ENCODE measurements around the gene PTPN23.

The PTPN23 gene

DNA sequence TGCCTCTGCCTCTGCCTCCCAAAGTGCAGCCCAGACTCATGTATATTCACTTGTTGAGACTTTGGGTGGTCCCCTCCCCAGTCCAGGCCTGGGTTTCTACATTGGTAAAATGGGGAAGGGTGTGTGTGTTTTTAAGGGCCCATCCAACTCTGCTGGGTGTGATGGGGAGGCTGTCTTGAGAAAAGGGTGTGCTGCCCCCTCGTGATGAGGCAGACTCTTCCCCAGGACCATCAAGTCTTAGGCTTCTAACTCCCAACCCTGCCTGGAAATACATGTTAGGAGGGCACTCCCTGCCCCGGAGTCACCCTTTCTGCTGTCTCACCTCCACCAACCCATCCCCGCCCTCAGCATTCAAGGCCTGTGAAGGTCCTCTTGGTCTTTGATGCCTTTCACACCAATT, 4.4 kb upstream of the PTPN23 start:
- no peak for DNase-seq

DNA sequence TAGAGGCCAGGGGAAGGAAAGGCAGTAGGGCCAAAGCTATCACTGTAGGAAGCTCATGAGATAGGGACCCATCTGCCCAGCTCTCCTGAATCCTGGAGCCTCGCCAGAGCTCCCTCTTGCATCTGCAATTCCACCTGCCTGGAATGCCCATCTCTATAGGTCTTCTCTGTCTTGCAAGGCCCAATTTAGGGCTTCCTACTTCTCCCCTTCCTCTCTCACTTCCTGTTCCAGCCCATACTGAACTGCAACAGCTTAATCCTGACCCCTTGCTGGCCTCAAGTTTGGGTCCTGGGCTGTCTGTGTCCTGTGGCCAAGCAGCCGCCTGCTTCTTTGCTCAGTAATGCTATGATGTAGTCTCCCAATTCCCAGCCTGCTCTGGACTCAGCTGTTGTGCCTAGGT, 3.6 kb upstream of the PTPN23 start:
- no peak for DNase-seq

- DNase-seq, result no peak
These were observed 2.0 kb upstream of the PTPN23 start for GRCh38 chr3:47378869-47379268.

GRCh38 chr3:47379411-47379899, 1.4 kb upstream of the PTPN23 start:
- no peak for DNase-seq

DNA sequence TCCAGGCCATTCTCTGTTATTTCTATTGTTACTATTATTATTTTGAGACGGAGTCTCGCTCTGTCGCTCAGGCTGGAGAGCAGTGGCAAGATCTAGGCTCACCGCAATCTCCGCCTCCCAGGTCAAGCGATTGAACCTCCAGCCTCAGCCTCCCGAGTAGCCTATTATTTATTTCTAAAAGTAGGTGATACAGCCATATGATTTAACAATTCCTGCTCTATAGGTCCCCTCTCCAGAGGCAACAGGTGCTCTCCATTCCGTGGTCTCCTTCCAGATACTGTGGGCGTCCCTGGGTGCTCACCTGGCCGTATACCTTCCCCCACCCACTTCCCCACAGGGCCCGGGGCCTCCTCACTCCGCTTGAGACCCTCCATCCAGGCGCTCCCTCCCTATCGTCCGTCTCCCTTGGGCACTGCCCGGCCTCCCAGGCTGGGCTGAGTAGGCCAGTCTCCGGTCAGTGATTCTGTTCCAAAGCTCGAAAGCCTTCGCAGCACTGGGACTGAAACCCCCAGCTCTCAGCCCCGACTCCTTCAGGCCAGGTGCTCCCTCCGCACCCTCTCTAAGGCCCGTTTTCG, 708 bp upstream of the PTPN23 start:
- DNase-seq, result no peak

- peak; percentile 90 for DNase-seq
These were observed 716 bp downstream of the PTPN23 start for GRCh38 chr3:47381317-47382157.

DNA sequence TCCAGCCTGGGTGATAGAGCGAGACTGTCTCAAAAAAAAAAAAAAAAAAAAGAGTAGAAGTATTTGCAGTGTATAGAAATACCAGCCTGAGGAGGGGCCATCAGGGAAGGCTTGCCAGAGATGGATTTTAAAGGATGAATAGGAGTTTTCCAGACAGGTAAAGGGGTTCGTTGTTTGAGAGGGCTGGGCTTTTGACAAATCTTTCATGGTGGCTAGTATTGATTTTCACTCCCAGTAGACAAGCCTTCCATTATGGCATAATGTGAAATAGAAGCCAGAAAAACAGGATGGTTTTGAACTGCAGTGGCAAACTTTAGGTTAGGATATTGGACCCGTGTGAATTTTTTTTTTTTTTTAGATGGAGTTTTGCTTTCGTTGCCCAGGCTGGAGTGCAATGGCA, 3.6 kb downstream of the PTPN23 start:
- no peak for DNase-seq

- DNase-seq, result no peak
These were observed 4.2 kb downstream of the PTPN23 start for GRCh38 chr3:47385007-47385406.

- DNase-seq, result no peak
These were observed 5.0 kb downstream of the PTPN23 start for GRCh38 chr3:47385796-47386195.

DNA sequence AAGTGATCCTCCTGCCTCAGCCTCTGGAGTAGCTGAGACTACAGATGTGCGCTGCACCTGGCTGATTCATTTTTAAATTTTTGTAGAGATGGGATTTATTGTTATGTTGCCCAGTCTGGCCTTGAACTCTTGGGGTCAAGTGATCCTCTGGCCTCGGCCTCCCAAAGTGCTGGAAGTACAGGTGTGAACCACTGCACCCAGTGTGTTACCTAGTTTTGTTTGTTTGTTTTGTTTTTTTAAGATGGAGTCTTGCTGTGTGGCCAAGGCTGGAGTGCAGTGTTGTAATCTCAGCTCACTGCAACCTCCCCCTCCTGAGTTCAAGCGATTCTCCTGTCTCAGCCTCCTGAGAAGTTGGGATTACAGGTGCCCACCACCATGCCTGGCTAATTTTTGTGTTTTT, 12.1 kb downstream of the PTPN23 start:
- DNase-seq, result no peak

- no peak for DNase-seq
These were observed 13.5 kb downstream of the PTPN23 start for GRCh38 chr3:47394140-47394870.

GRCh38 chr3:47394881-47395280, 14.1 kb downstream of the PTPN23 start:
- DNase-seq, result no peak

DNA sequence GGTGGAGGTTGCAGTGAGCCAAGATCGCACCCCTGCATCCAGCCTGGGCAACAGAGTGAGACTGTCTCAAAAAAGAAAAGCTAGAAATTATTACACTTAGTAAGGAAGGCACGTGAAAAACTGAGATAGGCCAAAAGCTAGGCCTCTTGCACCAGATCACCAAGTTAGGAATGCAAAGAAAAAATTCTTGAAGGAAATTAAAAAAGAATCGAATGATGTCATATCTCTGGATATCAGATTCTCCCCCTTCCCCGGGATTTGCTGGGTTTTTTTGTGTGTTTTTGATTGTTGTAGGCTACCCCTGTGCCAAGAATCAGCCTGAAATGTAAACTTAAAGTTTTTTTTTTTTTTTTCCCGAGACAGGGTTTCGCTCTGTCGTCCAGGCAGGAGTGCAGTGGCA, 17.4 kb downstream of the PTPN23 start:
- no peak for DNase-seq

DNA sequence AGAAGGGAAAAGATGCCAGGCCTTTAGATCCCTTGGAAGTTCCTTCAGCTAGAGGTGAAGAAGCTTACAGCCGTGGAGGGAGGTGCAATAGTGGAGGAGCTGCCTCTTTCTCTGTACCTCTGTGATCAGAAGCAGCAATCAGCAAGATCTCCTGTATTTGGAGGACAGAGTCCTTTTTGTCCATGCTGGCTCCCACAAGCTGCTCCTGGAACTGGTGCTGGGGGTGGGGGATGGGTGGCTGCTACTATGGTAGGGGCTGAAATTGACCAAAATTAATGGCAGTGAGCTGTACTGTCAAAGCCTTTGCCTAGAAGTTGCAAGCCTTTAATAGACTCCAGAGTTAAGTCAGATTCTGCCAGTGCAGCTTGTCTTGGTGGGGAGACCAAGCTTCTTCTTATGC, 18.2 kb downstream of the PTPN23 start:
- no peak for DNase-seq

- no peak for DNase-seq
These were observed 18.9 kb downstream of the PTPN23 start for GRCh38 chr3:47399531-47400270.

DNA sequence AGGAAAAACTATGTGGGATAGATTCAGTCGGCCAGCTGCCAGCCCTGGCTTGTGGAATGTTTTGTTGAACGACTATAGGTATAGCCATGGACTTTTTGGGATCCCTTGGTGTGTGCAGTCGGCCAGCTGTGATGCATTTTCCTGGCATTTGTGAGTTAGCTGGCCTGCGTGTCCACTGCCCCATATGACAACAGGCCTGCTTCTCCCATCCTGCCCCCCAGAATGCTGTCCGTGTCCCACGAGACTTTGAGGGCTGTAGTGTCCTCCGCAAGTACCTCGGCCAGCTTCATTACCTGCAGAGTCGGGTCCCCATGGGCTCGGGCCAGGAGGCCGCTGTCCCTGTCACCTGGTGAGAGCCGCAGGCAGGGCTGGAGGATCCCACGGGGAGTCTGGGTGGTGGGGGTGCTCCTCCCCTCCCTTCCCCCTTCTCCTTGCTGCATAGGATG, 23.6 kb downstream of the PTPN23 start:
- DNase-seq, result no peak

DNA sequence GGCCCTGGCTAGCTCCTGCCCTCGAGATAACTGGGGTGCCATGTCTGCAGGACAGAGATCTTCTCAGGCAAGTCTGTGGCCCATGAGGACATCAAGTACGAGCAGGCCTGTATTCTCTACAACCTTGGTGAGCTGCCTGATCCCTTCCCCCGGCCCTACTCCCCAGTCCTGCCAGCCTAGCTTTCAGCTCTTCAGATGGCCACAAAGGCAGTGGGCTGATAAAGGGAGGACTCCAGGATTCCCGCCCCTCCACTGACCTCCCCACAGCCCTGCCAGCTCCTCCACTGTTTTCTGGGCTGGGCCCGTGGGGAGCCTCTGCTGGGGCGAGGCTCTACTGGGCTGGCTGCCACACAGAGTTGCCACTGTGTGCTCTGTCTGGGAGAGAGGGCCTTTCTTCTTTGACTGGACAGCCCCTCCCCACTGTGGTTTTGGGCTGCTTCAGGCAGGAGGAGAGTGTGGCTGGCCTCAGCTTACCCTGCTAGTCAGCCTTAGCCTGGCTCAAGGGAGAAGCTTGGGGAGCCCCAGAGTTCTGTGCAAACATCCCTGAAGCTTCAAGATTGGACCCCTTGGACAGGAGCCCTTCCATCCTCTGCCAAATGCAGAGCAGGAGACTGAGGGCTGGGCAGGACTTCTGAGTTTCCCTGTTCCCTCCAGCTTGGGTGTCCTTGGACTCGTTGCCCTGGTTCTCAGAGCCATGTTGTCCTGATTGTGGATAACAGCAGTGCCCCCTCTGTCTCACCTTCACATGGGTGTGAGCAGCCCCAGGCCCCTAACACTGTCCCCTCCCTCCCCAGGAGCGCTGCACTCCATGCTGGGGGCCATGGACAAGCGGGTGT, 24.4 kb downstream of the PTPN23 start:
- no peak for DNase-seq

DNA sequence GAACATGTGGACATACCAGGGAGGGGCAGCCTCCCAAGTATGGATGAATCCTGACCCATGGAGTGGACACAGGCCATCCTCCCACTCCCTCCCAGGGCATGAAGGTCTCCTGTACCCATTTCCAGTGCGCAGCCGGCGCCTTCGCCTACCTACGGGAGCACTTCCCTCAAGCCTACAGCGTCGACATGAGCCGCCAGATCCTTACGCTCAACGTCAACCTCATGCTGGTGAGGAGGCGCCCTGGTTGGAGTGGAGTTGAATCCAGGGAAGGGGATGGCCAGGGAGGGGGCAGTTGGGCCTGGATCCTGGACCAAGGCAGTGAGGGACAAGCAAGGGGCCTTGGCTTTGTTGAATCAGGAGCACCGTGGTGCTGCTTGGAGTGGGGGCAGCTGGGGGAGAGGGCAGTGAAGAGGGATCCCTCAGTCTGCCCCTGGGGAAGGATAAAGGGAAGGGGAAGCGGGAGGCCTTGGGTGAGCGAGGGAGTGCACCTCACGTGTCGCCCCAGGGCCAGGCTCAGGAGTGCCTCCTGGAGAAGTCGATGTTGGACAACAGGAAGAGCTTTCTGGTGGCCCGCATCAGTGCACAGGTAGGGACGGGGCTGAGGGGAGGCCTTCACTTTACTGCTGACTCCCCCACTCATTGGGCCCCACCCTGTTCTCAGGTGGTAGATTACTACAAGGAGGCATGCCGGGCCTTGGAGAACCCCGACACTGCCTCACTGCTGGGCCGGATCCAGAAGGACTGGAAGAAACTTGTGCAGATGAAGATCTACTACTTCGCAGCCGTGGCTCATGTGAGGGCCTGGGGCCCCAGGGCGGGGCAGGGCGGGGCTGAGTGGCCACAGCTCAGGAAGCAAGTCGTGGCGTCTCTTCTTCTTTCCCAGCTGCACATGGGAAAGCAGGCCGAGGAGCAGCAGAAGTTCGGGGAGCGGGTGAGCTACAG, 25.3 kb downstream of the PTPN23 start:
- no peak for DNase-seq

DNA sequence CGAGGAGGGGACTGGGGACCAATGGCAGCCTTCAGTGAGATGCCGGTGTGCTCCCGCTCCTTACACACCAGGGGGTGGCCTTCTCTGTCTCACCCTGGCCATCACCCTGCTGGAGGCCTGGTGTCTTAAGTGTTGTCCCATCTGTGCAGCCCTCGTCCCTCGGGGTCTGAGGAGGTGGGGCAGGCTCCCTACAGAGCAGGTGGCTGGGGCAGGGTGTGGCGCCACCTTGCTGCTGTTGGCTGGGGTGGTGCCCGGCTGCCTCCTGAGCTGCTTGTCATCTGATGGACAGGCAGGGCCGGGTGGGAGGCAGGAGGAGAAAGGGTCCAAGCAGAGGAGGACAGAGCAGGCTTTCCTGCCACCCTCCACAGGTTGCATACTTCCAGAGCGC, 25.9 kb downstream of the PTPN23 start:
- DNase-seq, result no peak

- DNase-seq, result no peak
These were observed 26.4 kb downstream of the PTPN23 start for GRCh38 chr3:47407237-47407636.

Data from activated CD8-positive, alpha-beta memory T cell treated with anti-CD3 and anti-CD28 coated beads for 24 hours (primary cell).